HG03442 (cell line): ENCODE results near the gene EEFSEC.

ENCODE experiments used
- ATAC-seq: cut with Tn5 transposase; IDR thresholded peaks from one replicate; pipeline ENCODE4 v1.9.1; 2021; ENCODE audit warnings: mild to moderate bottlenecking, moderate library complexity; ENCODE audit not compliant: unreplicated experiment

EEFSEC gene, protein sequence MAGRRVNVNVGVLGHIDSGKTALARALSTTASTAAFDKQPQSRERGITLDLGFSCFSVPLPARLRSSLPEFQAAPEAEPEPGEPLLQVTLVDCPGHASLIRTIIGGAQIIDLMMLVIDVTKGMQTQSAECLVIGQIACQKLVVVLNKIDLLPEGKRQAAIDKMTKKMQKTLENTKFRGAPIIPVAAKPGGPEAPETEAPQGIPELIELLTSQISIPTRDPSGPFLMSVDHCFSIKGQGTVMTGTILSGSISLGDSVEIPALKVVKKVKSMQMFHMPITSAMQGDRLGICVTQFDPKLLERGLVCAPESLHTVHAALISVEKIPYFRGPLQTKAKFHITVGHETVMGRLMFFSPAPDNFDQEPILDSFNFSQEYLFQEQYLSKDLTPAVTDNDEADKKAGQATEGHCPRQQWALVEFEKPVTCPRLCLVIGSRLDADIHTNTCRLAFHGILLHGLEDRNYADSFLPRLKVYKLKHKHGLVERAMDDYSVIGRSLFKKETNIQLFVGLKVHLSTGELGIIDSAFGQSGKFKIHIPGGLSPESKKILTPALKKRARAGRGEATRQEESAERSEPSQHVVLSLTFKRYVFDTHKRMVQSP

DNA sequence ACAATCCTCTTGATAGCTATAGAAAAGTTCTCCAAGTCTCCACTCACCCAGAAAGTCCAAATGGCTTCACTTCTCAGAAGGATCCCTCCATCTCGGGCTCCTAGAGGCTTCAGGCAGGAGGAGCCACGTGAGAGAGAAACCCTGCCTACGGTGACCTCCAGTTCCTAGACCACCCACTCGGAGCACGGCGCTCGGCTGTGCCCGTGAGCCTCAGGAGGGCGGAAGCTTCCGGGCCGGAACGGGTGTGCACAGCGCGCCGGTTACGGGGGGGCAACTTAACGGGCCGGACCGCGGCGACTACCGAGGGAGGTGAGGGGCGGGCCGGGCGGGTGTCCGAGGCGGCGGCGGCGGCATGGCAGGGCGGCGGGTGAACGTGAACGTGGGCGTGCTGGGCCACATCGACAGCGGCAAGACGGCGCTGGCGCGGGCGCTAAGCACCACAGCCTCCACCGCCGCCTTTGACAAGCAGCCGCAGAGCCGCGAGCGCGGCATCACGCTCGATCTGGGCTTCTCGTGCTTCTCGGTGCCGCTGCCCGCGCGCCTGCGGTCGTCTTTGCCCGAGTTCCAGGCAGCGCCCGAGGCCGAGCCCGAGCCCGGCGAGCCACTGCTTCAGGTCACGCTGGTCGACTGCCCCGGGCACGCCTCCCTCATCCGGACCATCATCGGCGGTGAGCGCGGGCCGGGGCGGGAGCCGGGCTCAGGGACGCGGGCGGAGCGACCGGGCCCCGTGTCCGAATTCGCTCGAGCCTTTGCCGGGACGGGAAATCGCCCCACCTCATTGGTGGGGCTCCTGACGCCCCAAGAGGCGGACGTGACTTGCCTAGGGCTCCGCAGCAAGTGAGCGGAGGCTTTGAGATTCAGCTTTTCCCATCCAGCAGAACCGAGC lies at the start of gene EEFSEC:
Gene EEFSEC (plus strand): TSS at position 326 of the 886 bp plus-strand sequence. CDS start 27 bp downstream, at position 353.
- peak; percentile 85 for ATAC-seq

DNA sequence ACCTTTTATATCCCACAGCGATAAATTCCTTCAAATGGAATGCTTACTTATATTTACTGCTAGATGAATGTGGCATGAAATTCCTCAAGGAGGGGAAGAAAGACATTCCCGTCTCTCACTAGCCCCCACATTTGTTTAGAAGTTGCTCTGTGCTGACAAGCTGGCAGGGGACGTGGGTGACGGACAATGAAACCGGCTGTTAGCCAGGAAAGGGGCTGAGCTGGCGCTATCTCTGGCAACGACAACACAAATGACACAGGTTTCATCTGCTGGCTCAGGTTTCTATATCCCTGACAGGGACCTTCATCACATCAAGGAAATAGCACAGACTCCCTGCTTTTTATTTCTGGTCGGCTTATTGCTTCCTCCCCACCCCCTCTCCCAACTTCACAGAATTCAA lies 45.4 kb upstream of the EEFSEC start:
- no peak for ATAC-seq

DNA sequence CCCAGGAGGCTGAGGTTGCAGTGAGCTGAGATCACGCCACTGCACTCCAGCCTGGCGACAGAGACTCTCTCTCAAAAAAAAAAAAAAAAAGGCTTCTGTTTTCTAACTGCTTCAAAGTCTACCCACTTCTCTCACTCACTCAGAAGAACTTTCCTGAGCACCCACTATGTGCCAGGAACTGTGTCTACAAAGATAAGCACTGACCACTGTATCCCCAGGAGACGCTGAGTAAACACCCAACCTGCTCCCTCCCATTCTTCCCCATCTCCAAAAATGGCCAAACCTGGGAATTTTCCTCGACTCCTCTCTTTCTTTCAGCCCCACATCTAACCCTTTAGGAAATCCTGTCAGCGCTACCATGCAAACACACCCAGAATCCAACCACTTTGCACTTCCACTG lies 42.1 kb upstream of the EEFSEC start:
- ATAC-seq = no peak

DNA sequence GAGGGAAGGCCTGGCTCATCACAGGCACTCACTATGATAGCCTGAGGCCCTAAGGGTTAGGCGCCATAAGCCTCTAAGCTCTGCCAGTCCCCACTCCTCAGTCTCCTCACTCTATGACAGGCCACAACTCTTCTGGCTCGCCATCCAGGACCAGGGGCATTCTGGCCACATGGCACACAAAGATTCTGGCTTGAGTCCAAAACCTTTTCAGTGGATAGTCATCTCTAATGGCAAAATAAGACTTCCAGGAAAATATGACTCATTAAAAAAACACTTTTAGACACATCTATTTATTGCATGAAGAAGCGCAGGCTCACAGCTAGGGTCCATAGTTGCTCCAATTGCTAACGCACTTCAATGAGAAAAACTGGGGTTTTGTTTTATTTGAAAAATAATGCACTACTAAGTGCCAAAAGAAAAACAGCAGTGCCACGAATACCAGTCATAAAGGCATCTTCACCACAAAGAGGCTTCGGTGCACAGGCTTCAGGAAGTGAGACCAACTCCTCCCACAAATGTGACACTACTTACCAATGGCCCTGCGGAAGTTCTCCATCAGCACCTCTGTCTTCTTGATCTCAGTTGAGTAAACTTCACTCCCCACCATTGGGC lies 40.8 kb upstream of the EEFSEC start:
- no peak for ATAC-seq

DNA sequence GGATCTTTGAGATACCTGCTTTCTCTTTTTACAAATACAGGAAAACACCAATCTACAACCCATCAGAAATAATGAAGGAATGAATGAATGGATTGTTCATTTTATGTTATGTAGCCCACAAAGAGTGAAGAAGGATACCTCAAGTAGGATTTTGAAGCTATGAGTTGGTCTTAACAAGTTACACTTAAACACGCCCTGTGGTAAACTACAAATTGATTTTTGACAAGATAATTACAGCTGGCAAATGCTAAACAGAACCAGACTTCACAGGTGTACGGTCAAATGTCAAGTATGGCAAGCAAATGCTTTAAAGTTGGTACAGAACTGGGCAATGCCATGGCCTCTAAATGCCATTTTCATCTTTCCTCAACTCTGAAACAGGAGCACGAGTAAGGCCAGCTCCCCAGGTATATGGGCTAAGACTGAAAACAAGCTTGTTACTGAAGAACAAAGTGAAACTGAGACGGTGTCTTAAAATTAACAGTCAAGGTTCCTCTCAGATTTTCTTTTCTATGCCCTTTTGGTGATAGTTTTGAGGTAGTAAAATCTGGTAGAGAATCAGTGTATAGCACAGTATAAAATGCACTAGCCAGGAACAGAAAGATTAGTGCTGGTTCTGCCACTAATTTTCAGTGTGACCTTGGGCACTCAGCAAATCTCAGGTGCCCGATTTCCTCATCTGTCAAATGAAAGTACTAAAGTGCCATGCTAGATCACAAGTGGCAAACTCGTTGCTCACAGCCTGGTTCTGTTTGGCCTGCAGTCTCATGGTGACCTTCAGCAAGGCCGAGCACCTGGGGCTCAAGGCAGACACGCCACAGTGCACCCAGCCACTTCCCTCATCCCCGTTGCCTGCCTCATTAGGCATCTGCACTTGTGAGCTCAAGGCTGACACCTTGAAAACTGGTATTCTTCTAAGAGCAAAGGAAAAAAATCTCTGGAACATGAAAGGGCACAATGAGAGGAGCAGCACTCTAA lies 39.2 kb upstream of the EEFSEC start:
- no peak for ATAC-seq

DNA sequence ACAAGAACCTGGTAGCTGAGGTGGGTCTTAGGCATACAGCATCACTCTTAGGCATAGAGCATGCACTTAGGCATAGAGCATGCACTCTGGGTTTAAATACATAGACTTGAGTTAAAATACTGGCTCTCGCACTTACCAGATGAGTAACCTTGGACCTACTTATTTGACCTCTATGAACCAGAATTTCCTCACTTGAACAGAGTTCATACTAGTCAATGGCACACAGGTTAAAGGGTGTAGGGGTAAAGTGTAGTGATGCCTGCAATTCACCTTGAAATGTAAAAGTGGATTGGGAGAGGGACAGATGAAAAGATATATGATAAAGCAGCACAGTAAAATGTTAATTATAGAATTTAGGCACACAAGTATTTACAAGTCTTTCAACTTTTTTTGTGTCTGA lies 31.3 kb upstream of the EEFSEC start:
- ATAC-seq = no peak

DNA sequence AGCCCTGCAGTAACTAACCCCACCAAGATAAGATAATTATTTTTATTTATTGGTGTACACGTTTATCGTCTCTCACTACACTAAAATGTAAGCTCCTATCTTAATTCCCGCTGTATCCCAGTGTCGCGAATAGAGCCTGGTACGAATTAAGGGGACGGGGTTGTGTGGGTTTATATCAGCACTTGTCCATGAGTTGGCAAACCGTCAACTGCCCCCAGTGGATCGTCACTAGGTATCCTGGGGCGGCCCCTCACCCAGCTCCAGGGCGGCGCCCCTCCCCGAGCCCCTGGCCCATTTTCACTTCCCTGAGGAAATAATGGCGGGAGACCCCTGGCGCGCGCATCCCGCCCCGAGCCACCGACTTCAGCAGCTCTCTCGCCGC lies 30.1 kb upstream of the EEFSEC start:
- ATAC-seq = no peak

DNA sequence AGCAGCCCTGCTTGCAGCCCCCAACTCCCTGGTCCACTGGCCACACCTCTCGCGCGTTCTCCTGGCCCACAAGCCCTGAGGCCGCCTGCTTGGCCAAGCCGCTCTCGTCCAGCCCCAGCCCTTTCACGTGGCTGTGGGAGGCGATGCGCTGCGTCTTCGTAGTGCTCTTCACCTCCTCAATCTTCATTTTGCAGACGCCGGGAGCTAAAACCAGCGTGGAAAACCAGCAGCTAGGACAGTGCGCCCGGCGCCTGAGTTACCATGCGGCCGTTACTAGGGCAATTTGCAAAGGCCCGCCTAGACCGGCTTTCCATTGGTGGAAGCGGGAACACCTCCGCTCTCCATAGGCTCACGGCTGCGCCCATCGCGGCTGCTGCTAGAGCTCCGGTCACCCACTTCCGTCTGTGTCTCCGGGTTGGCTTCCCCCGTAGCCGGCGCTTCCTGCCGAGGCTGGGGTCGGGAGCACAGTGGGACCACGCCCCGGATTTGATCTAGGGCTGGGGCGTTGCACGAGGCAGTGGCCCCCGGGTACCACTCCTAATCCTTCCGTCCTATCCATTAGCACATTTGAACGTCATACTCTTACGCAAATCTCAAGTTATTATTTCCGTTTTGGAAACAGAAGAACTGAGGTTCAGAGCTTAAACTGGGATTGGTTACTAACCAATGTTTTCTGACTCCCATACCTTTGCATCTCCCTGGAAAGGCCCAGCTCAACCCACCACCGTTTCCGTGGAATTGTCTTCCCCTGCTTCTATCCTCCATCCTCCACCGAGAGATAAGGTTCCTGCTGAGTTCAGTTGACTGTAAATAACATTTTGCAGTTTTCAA lies 29.5 kb upstream of the EEFSEC start, which contains the start of gene RUVBL1:
Gene RUVBL1 (minus strand): TSS at position 275 of the 831 bp plus-strand sequence. CDS start 88 bp downstream, at position 187.
- ATAC-seq = peak; percentile 97

DNA sequence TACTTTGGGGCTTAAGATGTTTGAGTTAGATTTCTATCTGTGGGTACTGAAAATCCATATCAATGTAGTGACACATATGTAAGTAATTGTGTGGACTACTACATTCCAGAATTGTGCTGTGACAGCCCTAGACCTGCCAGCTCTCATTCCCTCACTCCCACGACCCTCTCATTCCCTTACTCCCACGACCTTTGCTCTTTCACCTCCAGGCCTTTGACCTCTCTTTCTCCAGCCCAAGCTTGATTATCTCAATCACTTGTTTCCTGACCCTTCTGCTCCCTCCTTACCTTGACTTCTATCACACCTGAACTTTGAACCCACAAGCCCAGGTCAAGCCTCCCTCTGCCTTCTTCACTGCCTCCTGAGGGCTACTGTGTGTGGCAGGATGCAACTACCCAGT lies 26.0 kb upstream of the EEFSEC start:
- ATAC-seq = no peak

DNA sequence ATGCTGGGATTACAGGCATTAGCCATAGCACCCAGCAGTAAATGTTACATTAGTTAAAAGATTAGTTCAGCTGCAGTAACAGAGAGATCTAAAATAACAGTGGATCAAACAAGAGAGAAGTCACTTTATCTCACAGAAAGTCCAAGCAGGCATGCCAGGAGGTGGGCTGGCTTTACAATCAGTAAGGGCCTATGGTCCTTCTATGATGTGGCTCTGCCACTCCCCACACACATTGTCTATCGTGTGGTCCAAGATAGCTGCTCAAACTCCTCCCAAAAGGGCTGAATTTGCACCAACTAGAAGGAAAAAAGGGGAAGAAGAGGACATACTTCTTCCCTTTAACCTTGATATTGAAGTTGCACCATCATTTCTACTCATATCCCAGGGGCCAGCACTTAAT lies 25.0 kb upstream of the EEFSEC start:
- no peak for ATAC-seq

DNA sequence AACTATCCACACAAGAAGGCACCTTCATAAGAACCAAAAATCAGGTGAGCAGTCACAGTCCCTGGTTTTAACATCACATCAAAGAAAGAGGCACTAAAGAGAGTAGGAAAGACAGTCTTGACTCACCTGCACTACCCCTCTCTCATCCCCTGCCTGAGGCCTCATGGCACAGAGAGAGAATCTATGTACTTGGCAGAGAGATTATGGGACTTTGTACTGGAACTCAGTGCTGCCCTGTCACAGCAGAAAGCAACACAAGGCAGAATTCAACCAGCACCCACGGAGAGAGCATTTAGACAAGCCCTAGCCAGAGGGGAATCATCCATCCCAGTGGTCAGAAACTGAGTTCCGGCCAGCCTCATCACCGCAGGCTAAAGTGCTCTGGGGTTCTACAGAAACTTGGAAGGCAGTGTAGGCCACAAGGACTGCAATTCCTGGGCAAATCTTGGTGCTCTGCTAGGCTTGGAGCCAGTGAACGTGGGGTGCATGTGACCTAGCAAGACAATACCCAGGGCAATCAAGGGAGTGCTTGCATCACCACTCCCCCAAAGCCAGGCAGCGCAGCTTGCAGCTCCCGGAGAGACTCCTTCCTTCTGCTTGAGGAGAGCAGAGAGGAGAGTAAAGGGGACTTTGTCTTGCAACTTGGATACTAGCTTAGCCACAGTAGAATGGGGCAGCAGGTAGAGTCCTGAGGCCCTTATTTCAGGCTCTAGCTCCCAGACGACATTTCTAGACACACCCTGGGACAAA lies 21.2 kb upstream of the EEFSEC start:
- no peak for ATAC-seq

DNA sequence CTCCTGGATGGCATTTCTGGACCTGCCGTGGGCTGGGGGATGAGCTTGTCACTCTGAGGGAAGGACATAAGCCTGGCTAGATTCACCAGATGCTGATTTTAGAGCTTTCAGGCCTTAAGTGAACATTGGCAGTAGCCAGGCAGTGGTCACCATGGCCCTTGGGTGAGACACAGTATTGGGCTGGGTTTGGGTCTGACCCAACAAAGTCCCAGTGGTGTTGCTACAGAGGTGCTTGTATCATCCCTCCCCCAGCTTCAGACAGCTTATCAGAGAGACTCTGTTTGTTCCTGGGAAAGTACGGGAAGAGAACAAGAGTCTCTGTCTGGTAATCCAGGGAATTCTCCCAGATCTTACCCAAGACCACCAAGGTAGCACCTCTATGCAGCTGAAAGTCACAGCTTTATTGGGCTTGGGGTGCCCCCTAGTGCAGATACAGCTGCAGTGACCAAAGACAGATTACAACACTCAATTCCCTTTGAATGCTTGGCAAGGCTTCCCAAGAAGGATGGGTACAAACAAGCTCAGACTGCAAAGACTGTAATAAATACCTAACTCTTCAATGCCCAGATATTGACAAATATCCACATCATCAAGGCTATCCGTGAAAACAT lies 19.9 kb upstream of the EEFSEC start:
- no peak for ATAC-seq

DNA sequence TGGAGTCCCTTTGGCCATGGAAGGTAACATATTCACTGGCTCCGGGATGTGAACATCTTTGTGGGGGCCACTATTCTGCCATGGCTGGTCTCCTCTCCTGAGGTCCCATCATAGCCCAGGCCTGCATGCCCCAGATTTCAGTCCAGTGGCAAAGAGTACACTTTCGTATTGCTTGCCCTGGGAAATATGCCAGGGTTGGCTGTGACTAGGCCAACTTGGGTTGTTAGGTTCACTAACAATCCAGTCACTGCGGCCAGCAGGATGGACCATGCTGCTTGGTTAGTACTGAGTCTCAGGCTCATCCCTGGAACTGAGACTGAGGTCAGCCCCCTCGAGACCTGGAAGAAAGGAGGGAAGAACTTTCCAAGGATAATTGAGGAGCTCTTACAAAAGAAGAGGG lies 9.8 kb upstream of the EEFSEC start:
- ATAC-seq = no peak

DNA sequence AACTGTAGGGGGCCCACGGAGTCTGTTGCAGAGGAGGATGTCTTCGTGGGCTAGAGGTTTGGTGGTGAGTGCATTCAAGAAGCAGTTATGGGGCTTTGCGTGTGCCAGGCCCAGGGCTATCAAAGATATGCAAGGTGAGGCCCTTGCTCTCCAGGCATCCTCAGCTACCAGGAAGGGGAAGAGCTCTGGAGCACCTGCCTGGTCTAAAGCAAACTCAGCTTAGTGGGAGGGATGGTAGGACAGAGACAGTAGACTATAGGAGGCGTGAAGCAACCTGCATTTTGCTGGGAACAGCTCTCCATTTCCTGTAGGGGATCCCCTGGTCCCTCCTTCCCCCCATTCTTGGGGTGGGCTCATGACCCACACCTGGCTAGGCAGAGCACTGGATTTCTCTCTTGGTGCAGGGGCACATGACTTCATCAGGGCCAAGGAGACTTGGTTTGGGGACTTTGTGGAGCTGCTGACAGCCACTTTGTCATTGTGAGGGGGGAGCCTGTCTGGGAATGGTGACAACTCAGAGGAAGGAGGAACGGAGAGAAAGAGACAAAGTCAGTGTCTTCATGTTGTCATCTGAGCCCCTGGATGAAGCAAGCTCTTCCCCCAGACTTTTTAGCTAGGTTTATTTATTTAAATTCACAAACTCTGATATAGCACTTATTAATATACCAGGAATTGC lies 8.6 kb upstream of the EEFSEC start:
- no peak for ATAC-seq

DNA sequence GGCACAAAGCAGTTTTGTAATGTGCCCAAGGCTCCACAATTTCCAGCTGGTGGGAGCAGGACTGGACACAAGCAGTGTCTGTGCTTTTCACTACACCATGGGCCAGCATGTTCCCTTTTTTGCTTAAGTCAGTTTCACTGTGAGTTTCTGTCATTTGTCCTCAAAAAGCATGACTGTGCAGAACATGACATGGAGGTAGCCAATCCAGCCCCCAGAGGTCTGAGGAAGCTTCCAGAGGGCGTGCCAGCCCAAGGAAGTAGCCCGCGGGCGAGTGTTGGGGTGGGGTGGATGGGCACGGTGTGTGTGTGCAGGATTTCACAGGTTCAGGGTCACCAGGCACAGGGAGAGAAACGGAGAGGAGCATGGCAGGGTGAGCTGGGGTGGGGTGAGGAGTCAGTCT lies 8.0 kb upstream of the EEFSEC start:
- no peak for ATAC-seq

DNA sequence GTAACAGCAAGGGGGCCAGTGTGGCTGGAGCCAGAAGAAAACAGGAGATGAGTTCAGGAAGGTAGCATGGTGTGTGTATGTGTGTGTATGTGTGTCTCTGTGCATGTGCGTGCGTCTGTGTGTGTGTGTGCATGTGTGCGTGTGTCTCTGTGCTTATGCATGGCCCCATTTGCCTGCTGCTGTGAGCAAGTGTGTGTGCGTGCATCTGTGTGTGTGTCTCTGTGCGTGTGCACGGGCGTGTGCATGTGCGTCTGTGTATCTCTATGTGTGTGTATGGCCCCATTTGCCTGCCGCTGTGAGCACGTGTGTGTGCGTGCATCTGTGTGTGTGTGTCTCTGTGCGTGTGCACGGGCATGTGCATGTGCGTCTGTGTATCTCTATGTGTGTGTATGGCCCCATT lies 7.1 kb upstream of the EEFSEC start:
- no peak for ATAC-seq

DNA sequence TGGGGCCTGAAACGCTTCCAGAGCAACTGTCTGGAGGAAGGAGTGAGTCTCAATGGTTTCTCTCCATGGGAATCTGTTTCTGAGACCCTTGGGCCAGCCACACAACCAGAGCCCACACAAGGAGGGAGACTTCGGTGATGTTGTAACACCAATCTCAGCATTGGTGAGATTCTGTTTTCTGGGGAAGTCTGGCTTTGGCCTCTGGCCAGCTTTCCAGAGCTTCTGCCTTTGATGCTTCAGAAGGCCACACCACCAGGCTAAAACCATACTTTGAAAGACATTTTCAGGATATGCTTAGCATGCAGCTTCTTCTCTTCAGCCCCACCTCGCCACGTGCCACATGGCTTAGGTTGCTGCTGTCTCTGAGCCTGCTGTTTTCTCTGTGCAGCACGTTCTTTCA lies 3.6 kb upstream of the EEFSEC start:
- no peak for ATAC-seq
